HepG2 (cell line): Measurements from ENCODE around the gene KAT2A. TPM values are rescaled to one million over a fixed set of nuclear protein-coding genes. Genes with fewer than 3 reads are reported as not detected.
A peak's percentile ranks its signal among the peaks of the same experiment; 100 is the strongest.

Source experiments
- FOXA1 ChIP-seq, 2 experiments: fragments of 450-650 bp in 1 of 2; sonication (generic) in 1 of 2; formaldehyde crosslinking in 1 of 2; IDR thresholded peaks; 2 replicates each; pipeline versions ENCODE4 v1.4.0 to v1.6.1; 2016 to 2020; ENCODE audit warnings: missing genetic modification reagents in 1 of 2
- HHEX ChIP-seq: IDR thresholded peaks from 2 replicates; pipeline ENCODE4 v1.6.1; 2016; ENCODE audit warnings: control low read depth
- MLX ChIP-seq: IDR thresholded peaks from 2 replicates; pipeline ENCODE4 v1.6.1; 2016
- NRL ChIP-seq: sonication (generic); formaldehyde crosslinking; IDR thresholded peaks from 2 replicates; pipeline ENCODE4 v1.5.0; 2020; ENCODE audit warnings: missing genetic modification reagents, mild to moderate bottlenecking, moderate library complexity, borderline replicate concordance
- PRPF4 ChIP-seq: fragments of 200-400 bp; formaldehyde crosslinking; IDR thresholded peaks from 2 replicates; pipeline ENCODE4 v1.6.1; 2016; ENCODE audit warnings: low read length, low read depth; ENCODE audit not compliant: poor library complexity, severe bottlenecking
- SIX4 ChIP-seq: sonication (generic); formaldehyde crosslinking; IDR thresholded peaks from 2 replicates; pipeline ENCODE4 v1.4.0; 2020; ENCODE audit warnings: missing genetic modification reagents
- TBX3 ChIP-seq: fragments of 450-650 bp; IDR thresholded peaks from 2 replicates; pipeline ENCODE4 v1.6.1; 2017; ENCODE audit warnings: antibody characterized with exemption, mild to moderate bottlenecking, inconsistent platforms, borderline replicate concordance
- ZMAT3 ChIP-seq: sonication (generic); formaldehyde crosslinking; conservative IDR thresholded peaks from 2 replicates; pipeline ENCODE4 v1.7.0; 2021; ENCODE audit warnings: missing genetic modification reagents
- ZNF230 ChIP-seq: sonication (generic); formaldehyde crosslinking; IDR thresholded peaks from 2 replicates; pipeline ENCODE4 v1.4.0; 2020; ENCODE audit warnings: mild to moderate bottlenecking, missing genetic modification reagents
- ZNF558 ChIP-seq: sonication (generic); formaldehyde crosslinking; IDR thresholded peaks from 2 replicates; pipeline ENCODE4 v1.9.0; 2022; ENCODE audit warnings: mild to moderate bottlenecking, missing genetic modification reagents, borderline replicate concordance
- ZNF710 ChIP-seq: sonication (generic); formaldehyde crosslinking; IDR thresholded peaks from 2 replicates; pipeline ENCODE4 v1.5.0; 2020; ENCODE audit warnings: mild to moderate bottlenecking, missing genetic modification reagents, borderline replicate concordance
- ZNF780A ChIP-seq: sonication (generic); formaldehyde crosslinking; IDR thresholded peaks from 2 replicates; pipeline ENCODE4 v1.8.0; 2022; ENCODE audit warnings: mild to moderate bottlenecking, missing genetic modification reagents, moderate library complexity
- ZNF800 ChIP-seq: sonication (generic); formaldehyde crosslinking; IDR thresholded peaks from 2 replicates; pipeline ENCODE4 v1.4.0; 2020; ENCODE audit warnings: missing genetic modification reagents
- polyA plus RNA-seq, 8 experiments: library from polyadenylated mRNA; depleted of rRNA in 3 of 8; stranded (reverse) in 7 of 8; unstranded in 1 of 8; fragments of >200 nt; fragmentation: Illumina TruSeq in 4 of 8; extraction: Trizol in 4 of 8; gene quantifications; 2 replicates each; pipeline versions ENCODE4 v1.2.1 to v1.2.3, GENCODE V29; 2011 to 2016; ENCODE audit warnings: low read depth in 4 of 8, missing spikeins in 1 of 8, mixed read lengths in 1 of 8; ENCODE audit not compliant: insufficient read depth in 1 of 8
- total RNA-seq, 5 experiments: library from RNA; depleted of rRNA; stranded (reverse); fragments of >200 nt; fragmentation: Illumina TruSeq; extraction: Trizol; gene quantifications; 2 replicates each; pipeline ENCODE4 v1.2.3, GENCODE V29; 2016; ENCODE audit warnings: low read depth in 1 of 5
- TF ChIP-seq, protein P1 (sequence below): sonication (generic); formaldehyde crosslinking; IDR thresholded peaks from 2 replicates; pipeline ENCODE4 v1.4.0; 2020; ENCODE audit warnings: missing genetic modification reagents, low read depth, mild to moderate bottlenecking, borderline replicate concordance
- TF ChIP-seq, protein P2 (sequence below): IDR thresholded peaks from 2 replicates; pipeline ENCODE4 v1.6.1; 2016; ENCODE audit warnings: low read depth, control low read depth
- TF ChIP-seq, protein P3 (sequence below): sonication (generic); formaldehyde crosslinking; IDR thresholded peaks from 2 replicates; pipeline ENCODE4 v1.4.0; 2020; ENCODE audit warnings: missing genetic modification reagents, mild to moderate bottlenecking, borderline replicate concordance
- TF ChIP-seq, protein P4 (sequence below): sonication (generic); formaldehyde crosslinking; IDR thresholded peaks from 2 replicates; pipeline ENCODE4 v1.4.0; 2020; ENCODE audit warnings: missing genetic modification reagents

Gene KAT2A
- total and polyA plus RNA-seq, 2 of the 13 experiments (the other 11 are each of a cell fraction or from before 2014, with no cell fraction given) = 29.1 to 90.4 TPM

- TF ChIP-seq, protein P1, sequence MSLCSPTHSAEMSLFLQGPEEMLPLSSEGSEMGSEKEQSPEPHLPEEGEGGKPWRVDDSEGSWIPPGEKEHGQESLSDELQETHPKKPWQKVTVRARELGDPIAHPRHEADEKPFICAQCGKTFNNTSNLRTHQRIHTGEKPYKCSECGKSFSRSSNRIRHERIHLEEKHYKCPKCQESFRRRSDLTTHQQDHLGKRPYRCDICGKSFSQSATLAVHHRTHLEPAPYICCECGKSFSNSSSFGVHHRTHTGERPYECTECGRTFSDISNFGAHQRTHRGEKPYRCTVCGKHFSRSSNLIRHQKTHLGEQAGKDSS (CRISPR knock-in tag) = 0 out of 2 replicates have a peak, but pooled peaks have one; percentile 36
- TF ChIP-seq ZNF800 (no peak), SIX4 (CRISPR knock-in tag) (peak; percentile 24; the same call in 1 of the 2 replicates), MLX (CRISPR knock-in tag) (peak; percentile 66), ZNF558 (no peak), ZNF780A (no peak), NRL (no peak), HHEX (CRISPR knock-in tag) (no peak; the same call in 1 of the 2 replicates), FOXA1 (IDR thresholded peaks at IDR 0.05) (no peak), FOXA1 (CRISPR knock-in tag; IDR thresholded peaks at IDR 0.05) (peak; percentile 83), ZNF710 (CRISPR knock-in tag) (peak; percentile 35; the same call in 1 of the 2 replicates), ZMAT3 (CRISPR knock-in tag) (no peak), ZNF230 (no peak), TBX3 (no peak), PRPF4 (no peak)
- TF ChIP-seq, protein P2, sequence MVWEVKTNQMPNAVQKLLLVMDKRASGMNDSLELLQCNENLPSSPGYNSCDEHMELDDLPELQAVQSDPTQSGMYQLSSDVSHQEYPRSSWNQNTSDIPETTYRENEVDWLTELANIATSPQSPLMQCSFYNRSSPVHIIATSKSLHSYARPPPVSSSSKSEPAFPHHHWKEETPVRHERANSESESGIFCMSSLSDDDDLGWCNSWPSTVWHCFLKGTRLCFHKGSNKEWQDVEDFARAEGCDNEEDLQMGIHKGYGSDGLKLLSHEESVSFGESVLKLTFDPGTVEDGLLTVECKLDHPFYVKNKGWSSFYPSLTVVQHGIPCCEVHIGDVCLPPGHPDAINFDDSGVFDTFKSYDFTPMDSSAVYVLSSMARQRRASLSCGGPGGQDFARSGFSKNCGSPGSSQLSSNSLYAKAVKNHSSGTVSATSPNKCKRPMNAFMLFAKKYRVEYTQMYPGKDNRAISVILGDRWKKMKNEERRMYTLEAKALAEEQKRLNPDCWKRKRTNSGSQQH (CRISPR knock-in tag) = 0 out of 2 replicates have a peak, but pooled peaks have one; percentile 33
- TF ChIP-seq, protein P3, sequence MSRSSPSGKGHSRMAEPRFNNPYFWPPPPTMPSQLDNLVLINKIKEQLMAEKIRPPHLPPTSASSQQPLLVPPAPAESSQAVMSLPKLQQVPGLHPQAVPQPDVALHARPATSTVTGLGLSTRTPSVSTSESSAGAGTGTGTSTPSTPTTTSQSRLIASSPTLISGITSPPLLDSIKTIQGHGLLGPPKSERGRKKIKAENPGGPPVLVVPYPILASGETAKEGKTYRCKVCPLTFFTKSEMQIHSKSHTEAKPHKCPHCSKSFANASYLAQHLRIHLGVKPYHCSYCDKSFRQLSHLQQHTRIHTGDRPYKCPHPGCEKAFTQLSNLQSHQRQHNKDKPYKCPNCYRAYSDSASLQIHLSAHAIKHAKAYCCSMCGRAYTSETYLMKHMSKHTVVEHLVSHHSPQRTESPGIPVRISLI (CRISPR knock-in tag) = no peak
- TF ChIP-seq, protein P4, sequence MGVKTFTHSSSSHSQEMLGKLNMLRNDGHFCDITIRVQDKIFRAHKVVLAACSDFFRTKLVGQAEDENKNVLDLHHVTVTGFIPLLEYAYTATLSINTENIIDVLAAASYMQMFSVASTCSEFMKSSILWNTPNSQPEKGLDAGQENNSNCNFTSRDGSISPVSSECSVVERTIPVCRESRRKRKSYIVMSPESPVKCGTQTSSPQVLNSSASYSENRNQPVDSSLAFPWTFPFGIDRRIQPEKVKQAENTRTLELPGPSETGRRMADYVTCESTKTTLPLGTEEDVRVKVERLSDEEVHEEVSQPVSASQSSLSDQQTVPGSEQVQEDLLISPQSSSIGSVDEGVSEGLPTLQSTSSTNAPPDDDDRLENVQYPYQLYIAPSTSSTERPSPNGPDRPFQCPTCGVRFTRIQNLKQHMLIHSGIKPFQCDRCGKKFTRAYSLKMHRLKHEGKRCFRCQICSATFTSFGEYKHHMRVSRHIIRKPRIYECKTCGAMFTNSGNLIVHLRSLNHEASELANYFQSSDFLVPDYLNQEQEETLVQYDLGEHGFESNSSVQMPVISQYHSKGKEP (CRISPR knock-in tag) = no peak
Observed at GRCh38 chr17:42135664-42136653, 14.8 kb upstream of the KAT2A start (continued).
